ENCODE measurements around the gene DNAJA3. TPM values are rescaled to one million over a fixed set of nuclear protein-coding genes. Genes with fewer than 3 reads are reported as not detected.

Gene DNAJA3
- total and polyA plus RNA-seq, 7 donors: 68.0 to 110 (median 81.9) TPM

DNA sequence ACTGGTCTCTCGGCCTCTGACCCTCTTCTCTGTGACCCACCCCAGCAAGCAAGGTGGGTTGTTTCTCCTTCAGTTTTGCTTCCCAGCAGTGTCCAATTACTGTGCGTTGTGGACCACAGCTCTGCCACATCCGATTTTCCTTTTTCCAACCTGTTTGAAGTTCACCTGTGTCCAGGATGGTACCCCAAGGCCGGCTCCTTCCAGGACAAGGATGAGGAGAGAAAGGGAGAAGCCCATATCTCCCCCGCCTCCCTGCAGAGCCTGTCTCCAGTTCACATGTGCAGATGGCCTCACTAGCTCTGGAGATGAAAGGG lies 35.2 kb downstream of the DNAJA3 start:
- no peak for TF ChIP-seq CTCF (IDR thresholded peaks at IDR 0.05)
- Histone ChIP-seq H3K4me3 (no peak overlapping the region), H3K27ac (no peak overlapping the region), H3K9me3 (no peaks in the 10 kb centered on the region), H3K4me1 (no peaks in the 10 kb centered on the region), H3K27me3 (ENCODE audit: insufficient read depth in 3 of 3, low read length in 2 of 3) (no peaks in the 10 kb centered on the region), H3K36me3 (ENCODE audit: insufficient read depth in 1 of 2, low read depth in 1 of 2) (peaks cover 0 to 73% of the 10 kb centered on the region in 2 donors)
- intact Hi-C loops (cut with DNase I): no loop called here
- 81 to 83% (median 82%) methylated on average over 5 of the region's 5 CpGs for WGBS, 3 donors
- ATAC-seq (peak in 1 of 4 donors; percentile 9), DNase-seq (no peak)

- 75 to 80% (median 75%) methylated on average over 27 of the region's 27 CpGs for WGBS, 3 donors
- no peak for DNase-seq
- no peak for TF ChIP-seq CTCF (IDR thresholded peaks at IDR 0.05)
- H3K36me3 ChIP-seq (ENCODE audit: insufficient read depth in 1 of 2, low read depth in 1 of 2): peaks cover 0 to 67% of the 10 kb centered on the region in 2 donors
- no peak overlapping the region for H3K27ac ChIP-seq
- intact Hi-C loops (cut with DNase I): loop anchor here in 1 of 2 donors (2.0 kb wide), 1 partner anchor 21 kb away; no protein-coding TSS in a partner anchor
- no peak overlapping the region for H3K4me3 ChIP-seq
- no peaks in the 10 kb centered on the region for H3K4me1 ChIP-seq
- no peaks in the 10 kb centered on the region for H3K27me3 ChIP-seq (ENCODE audit: insufficient read depth in 3 of 3, low read length in 2 of 3)
- peak in 3 of 4 donors; percentile 23 to 31 (median 23) for ATAC-seq
- H3K9me3 ChIP-seq: no peaks in the 10 kb centered on the region
These were observed 35.8 kb downstream of the DNAJA3 start for GRCh38 chr16:4461250-4462085.

- no peak for ATAC-seq
- no peak overlapping the region for H3K27ac ChIP-seq
- intact Hi-C loops (cut with DNase I): loop anchor here in 1 of 2 donors (2.0 kb wide), 1 partner anchor 23 kb away; no protein-coding TSS in a partner anchor
- TF ChIP-seq CTCF (IDR thresholded peaks at IDR 0.05): no peak
- no peaks in the 10 kb centered on the region for H3K27me3 ChIP-seq (ENCODE audit: insufficient read depth in 3 of 3, low read length in 2 of 3)
- H3K4me3 ChIP-seq: no peak overlapping the region
- WGBS, 3 donors: 85 to 90% (median 85%) methylated on average over 22 of the region's 22 CpGs
- H3K9me3 ChIP-seq: no peaks in the 10 kb centered on the region
- peaks cover 0 to 47% of the 10 kb centered on the region in 2 donors for H3K36me3 ChIP-seq (ENCODE audit: insufficient read depth in 1 of 2, low read depth in 1 of 2)
- H3K4me1 ChIP-seq: no peaks in the 10 kb centered on the region
- no peak for DNase-seq
These were observed 38.0 kb downstream of the DNAJA3 start for GRCh38 chr16:4463522-4464163.

GRCh38 chr16:4465977-4466779 lies 40.5 kb downstream of the DNAJA3 start:
- TF ChIP-seq CTCF (IDR thresholded peaks at IDR 0.05): no peak
- Histone ChIP-seq H3K27me3 (ENCODE audit: insufficient read depth in 3 of 3, low read length in 2 of 3) (no peaks in the 10 kb centered on the region), H3K4me3 (no peak overlapping the region), H3K36me3 (ENCODE audit: insufficient read depth in 1 of 2, low read depth in 1 of 2) (peaks cover 0 to 26% of the 10 kb centered on the region in 2 donors), H3K9me3 (no peaks in the 10 kb centered on the region), H3K27ac (no peak overlapping the region), H3K4me1 (no peaks in the 10 kb centered on the region)
- intact Hi-C loops (cut with DNase I): no loop called here
- 91 to 93% (median 92%) methylated on average over 32 of the region's 32 CpGs for WGBS, 3 donors
- DNase-seq (no peak), ATAC-seq (no peak)

All from psoas muscle (tissue), 8 donors.